Smooth muscle cell (in vitro differentiated cells): Measurements from ENCODE around the gene SPATA31D1. TPM values are rescaled to one million over a fixed set of nuclear protein-coding genes. Genes with fewer than 3 reads are reported as not detected.
"Not testable (repeated sequence)": the region's sequence is repeated elsewhere in the genome, so short reads cannot be mapped to it uniquely, and the experiment has no call there.

Source experiments
- DNase-seq: peaks from one replicate; lab custom pipeline; 2025; ENCODE audit not compliant: unreplicated experiment; lab: John Stamatoyannopoulos, UW
- H2AFZ ChIP-seq: fragments of 200-600 bp; sonication (generic); 2 replicates; pipeline ENCODE4 v1.6.0; 2016; ENCODE audit warnings: antibody characterized with exemption, low read depth, mild to moderate bottlenecking
- H3F3A ChIP-seq: fragments of 200-600 bp; sonication (generic); 2 replicates; pipeline ENCODE4 v1.6.0; 2017; ENCODE audit warnings: antibody characterized with exemption, low read depth
- H3K27ac ChIP-seq: fragments of 200-600 bp; sonication (generic); 2 replicates; pipeline ENCODE4 v1.5.1; 2016; ENCODE audit warnings: low read depth, mild to moderate bottlenecking
- H3K27me3 ChIP-seq: fragments of 200-600 bp; sonication (generic); 2 replicates; pipeline ENCODE4 v1.6.1; 2016; ENCODE audit warnings: low read depth, mild to moderate bottlenecking
- H3K36me3 ChIP-seq: fragments of 200-600 bp; sonication (generic); 2 replicates; pipeline ENCODE4 v1.5.1; 2016; ENCODE audit warnings: low read depth
- H3K4me1 ChIP-seq: fragments of 200-600 bp; sonication (generic); 2 replicates; pipeline ENCODE4 v1.5.1; 2016; ENCODE audit warnings: low read depth
- H3K4me2 ChIP-seq: fragments of 200-600 bp; sonication (generic); 2 replicates; pipeline ENCODE4 v1.6.0; 2016; ENCODE audit warnings: mild to moderate bottlenecking
- H3K4me3 ChIP-seq: fragments of 200-600 bp; sonication (generic); 2 replicates; pipeline ENCODE4 v1.5.1; 2016; ENCODE audit warnings: mild to moderate bottlenecking
- H3K79me2 ChIP-seq: fragments of 200-600 bp; sonication (generic); 2 replicates; pipeline ENCODE4 v1.6.0; 2016; ENCODE audit warnings: low read depth, mild to moderate bottlenecking
- H3K9ac ChIP-seq: fragments of 200-600 bp; sonication (generic); 2 replicates; pipeline ENCODE4 v1.6.0; 2016; ENCODE audit warnings: low read depth
- H3K9me3 ChIP-seq: fragments of 200-600 bp; sonication (generic); replicated peaks from 2 replicates; pipeline ENCODE4 v1.5.1; 2016; ENCODE audit warnings: low read depth
- H4K20me1 ChIP-seq: fragments of 200-600 bp; sonication (generic); 2 replicates; pipeline ENCODE4 v1.6.0; 2016; ENCODE audit warnings: low read depth
- WGBS: methylation state at CpG from one replicate; pipeline ENCODE4 v1.1.7; 2016; ENCODE audit warnings: low lambda C conversion rate; 5-methylcytosine and 5-hydroxymethylcytosine counted together
- polyA plus RNA-seq: library from polyadenylated mRNA; unstranded; fragments of >200 nt; fragmentation: Nextera tagmentation; extraction: Ambion mirVana; gene quantifications from 2 replicates; pipeline ENCODE4 v1.2.1, GENCODE V29; 2016
- total RNA-seq: library from RNA; depleted of rRNA; stranded (reverse); fragments of >200 nt; gene quantifications from 2 replicates; pipeline ENCODE4 v1.2.3, GENCODE V29; 2014
- TF ChIP-seq, protein P1 (sequence below): fragments of 200-600 bp; sonication (generic); IDR thresholded peaks from 2 replicates; pipeline ENCODE4 v1.5.1; 2017; ENCODE audit warnings: borderline replicate concordance, mild to moderate bottlenecking, antibody characterized with exemption; ENCODE audit not compliant: insufficient read depth, poor library complexity, severe bottlenecking

Gene SPATA31D1
- total RNA-seq (not detected in 2 replicates), polyA plus RNA-seq (not detected in 2 replicates)

DNA sequence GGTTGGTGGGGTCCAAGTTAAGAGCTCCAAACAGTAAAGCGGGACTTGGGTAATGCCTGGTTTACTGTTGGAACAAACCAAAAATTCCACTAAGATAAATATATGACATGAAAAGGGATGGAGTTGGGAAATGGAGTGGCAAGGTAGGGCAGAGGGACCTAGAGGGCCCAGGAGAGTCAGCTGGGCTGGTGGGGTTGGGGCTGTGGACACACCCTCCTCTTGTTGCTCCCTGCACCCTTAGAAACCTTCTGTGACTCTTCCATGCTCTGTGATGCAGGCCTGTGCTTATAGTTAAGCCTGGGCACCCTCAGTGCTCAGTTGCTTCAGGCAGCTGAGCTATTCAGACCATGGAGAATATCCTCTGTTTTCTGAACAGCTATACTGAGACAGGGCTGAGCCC lies at the start of gene SPATA31D1:
SPATA31D1 (plus strand) TSS at position 301 of the 400 bp plus-strand sequence; CDS start at position 348, 47 bp downstream.
- not testable (repeated sequence) for H3K9me3 ChIP-seq, H3K4me3 ChIP-seq, H2AFZ ChIP-seq, H3K4me2 ChIP-seq, H3F3A ChIP-seq, H3K9ac ChIP-seq, H3K36me3 ChIP-seq, H3K4me1 ChIP-seq, H3K27ac ChIP-seq, H3K27me3 ChIP-seq, DNase-seq, H3K79me2 ChIP-seq, H4K20me1 ChIP-seq
- 95% methylated on average over 1 of the region's 1 CpG for WGBS

DNA sequence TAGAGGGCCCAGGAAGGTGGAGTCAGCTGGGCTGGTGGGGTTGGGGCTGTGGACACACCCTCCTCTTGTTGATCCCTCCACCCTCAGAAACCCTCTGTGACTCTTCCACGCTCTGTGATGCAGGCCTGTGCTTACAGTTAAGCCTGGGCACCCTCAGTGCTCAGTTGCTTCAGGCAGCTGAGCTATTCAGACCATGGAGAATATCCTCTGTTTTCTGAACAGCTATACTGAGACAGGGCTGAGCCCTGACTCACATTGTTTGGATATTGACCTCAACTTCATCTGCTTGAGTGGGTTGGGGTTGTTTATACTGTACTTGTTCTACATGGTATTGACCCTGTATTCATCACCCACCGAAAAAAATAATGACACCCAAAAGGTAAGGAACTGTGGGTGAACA lies 45.2 kb upstream of the SPATA31D1 start, which contains the start of gene SPATA31D3:
SPATA31D3 (plus strand) TSS at position 108 of the 400 bp plus-strand sequence; CDS start at position 194, 86 bp downstream.
- not testable (repeated sequence) for H3K9ac ChIP-seq, H3K9me3 ChIP-seq, H3K79me2 ChIP-seq, H3K27me3 ChIP-seq, H3K36me3 ChIP-seq, H3K27ac ChIP-seq, H4K20me1 ChIP-seq, H3K4me2 ChIP-seq, H3K4me3 ChIP-seq, DNase-seq, H3F3A ChIP-seq, H3K4me1 ChIP-seq, H2AFZ ChIP-seq
- WGBS = no CpG with 5 or more reads among the region's 2 CpGs

DNA sequence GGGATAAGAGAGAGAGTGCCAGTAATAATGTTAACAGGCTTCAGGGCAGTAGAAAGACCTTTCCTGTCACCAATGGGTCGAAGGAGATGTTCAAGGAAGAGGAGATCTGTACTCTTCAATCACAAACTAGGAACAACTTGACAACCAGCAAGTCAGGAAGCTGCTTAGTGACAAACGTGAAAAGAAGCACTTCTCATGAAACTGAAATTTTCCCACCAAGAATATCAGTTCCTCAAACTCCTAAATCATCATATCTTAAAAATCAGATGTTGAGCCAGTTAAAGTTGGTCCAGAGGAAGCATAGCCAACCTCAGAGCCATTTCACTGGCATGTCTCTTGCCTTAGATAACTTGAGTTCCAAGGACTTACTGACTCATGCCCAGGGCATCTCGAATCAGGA lies 39.9 kb upstream of the SPATA31D1 start:
- 71% methylated on average over 1 of the region's 3 CpGs for WGBS
- not testable (repeated sequence) for DNase-seq

DNA sequence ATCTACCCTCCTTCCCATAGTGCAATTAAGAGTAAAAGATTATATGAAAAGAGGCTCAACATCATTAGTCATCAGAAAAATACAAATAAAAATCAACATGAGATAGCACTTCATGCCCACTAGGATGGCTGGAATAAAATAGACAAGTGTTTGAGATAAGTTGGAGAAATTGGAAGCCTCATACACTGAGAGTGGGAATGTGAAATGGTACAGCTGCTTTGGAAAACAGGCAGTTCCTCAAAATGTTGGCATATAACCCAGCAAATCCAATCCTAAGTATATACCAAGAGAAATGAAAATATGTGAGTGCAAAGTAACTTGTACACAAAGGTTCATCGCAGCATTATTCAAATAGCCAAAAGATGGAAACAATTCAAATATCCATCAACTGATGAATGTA lies 35.5 kb upstream of the SPATA31D1 start:
- Histone ChIP-seq H3K4me3 (no peak overlapping the region), H3K9me3 (peaks cover 3% of the 10 kb centered on the region), H3K36me3 (no peaks in the 10 kb centered on the region), H2AFZ (no peak overlapping the region), H3K4me2 (no peak overlapping the region), H3K79me2 (no peaks in the 10 kb centered on the region), H3K27me3 (peaks cover 6% of the 10 kb centered on the region), H3K27ac (no peak overlapping the region), H3K9ac (no peak overlapping the region), H4K20me1 (no peaks in the 10 kb centered on the region), H3F3A (no peaks in the 10 kb centered on the region), H3K4me1 (no peaks in the 10 kb centered on the region)
- TF ChIP-seq, protein P1, sequence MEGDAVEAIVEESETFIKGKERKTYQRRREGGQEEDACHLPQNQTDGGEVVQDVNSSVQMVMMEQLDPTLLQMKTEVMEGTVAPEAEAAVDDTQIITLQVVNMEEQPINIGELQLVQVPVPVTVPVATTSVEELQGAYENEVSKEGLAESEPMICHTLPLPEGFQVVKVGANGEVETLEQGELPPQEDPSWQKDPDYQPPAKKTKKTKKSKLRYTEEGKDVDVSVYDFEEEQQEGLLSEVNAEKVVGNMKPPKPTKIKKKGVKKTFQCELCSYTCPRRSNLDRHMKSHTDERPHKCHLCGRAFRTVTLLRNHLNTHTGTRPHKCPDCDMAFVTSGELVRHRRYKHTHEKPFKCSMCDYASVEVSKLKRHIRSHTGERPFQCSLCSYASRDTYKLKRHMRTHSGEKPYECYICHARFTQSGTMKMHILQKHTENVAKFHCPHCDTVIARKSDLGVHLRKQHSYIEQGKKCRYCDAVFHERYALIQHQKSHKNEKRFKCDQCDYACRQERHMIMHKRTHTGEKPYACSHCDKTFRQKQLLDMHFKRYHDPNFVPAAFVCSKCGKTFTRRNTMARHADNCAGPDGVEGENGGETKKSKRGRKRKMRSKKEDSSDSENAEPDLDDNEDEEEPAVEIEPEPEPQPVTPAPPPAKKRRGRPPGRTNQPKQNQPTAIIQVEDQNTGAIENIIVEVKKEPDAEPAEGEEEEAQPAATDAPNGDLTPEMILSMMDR = no peak
- no peak for DNase-seq
- 100% methylated on average over 1 of the region's 1 CpG for WGBS

More for the DNA sequence above, 39.9 kb upstream of the SPATA31D1 start:
- not testable (repeated sequence) for H3K27ac ChIP-seq, H3F3A ChIP-seq, H2AFZ ChIP-seq, H3K4me3 ChIP-seq, H3K4me2 ChIP-seq, H3K9ac ChIP-seq, H3K36me3 ChIP-seq, H3K9me3 ChIP-seq, H4K20me1 ChIP-seq, H3K27me3 ChIP-seq, H3K4me1 ChIP-seq, H3K79me2 ChIP-seq

DNA sequence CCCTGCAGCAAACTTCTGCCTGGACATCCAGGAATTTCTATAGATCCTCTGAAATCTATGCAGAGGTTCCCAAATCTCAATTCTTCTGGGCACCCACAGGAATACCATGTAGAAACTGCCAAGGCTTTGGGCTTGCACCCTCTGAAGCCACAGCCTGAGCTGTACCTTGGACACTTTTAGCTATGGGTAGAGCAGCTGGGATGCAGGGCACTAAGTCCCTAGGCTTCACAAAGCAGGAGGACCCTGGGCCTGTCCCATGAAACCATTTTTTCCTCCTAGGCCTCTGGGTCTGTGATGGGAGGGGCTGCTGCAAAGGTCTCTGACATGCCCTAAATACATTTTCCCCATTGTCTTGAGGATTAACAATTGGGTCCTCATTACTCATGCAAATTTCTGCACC lies 32.9 kb upstream of the SPATA31D1 start:
- no peaks in the 10 kb centered on the region for H3F3A ChIP-seq
- peaks cover 3% of the 10 kb centered on the region for H3K9me3 ChIP-seq
- DNase-seq = no peak
- TF ChIP-seq, protein P1 = no peak
- H3K9ac ChIP-seq = no peak overlapping the region
- H3K4me3 ChIP-seq = no peak overlapping the region
- no peaks in the 10 kb centered on the region for H3K27me3 ChIP-seq
- no peaks in the 10 kb centered on the region for H3K4me1 ChIP-seq
- no peaks in the 10 kb centered on the region for H3K79me2 ChIP-seq
- H3K4me2 ChIP-seq = no peak overlapping the region
- H3K36me3 ChIP-seq = no peaks in the 10 kb centered on the region
- H2AFZ ChIP-seq = no peak overlapping the region
- no peaks in the 10 kb centered on the region for H4K20me1 ChIP-seq
- H3K27ac ChIP-seq = no peak overlapping the region
